ENCODE results near the gene SKOR1. TPM values are rescaled to one million over a fixed set of nuclear protein-coding genes. Genes with fewer than 3 reads are reported as not detected.

Gene SKOR1
- total RNA-seq, 4 donors from 2014 or later, result 0.27 to 0.79 TPM; not detected in 2

GRCh38 chr15:67781061-67781460 lies 44.2 kb upstream of the SKOR1 start:
- H3K27ac ChIP-seq, result no peak overlapping the region
- no peaks in the 10 kb centered on the region for H3K4me1 ChIP-seq
- H3K4me3 ChIP-seq, result no peak overlapping the region
- no peaks in the 10 kb centered on the region for H3K9me3 ChIP-seq
- in situ Hi-C loops (cut with MboI; ENCODE audit: low pct_ligation_motif_present in 1 of 4, low pct_unique_long_range_greater_than_20kb in 1 of 4, low sequenced_read_pairs in 3 of 4) (no loop called here), intact Hi-C loops (cut with DNase I; ENCODE audit: low total_unique reads) (no loop called here)
- DNase-seq, result no peak
- TF ChIP-seq EP300 (IDR thresholded peaks at IDR 0.05; ENCODE audit: low read depth) (no peak), POLR2A (IDR thresholded peaks at IDR 0.05) (no peak), CTCF (IDR thresholded peaks at IDR 0.05) (no peak), POLR2AphosphoS5 (IDR thresholded peaks at IDR 0.05) (no peak)
- 95 to 97% methylated on average over 3 of the region's 3 CpGs for WGBS, 2 donors (ENCODE audit: low coverage in 1 of 2)
- no peaks in the 10 kb centered on the region for H3K27me3 ChIP-seq
- no peaks in the 10 kb centered on the region for H3K36me3 ChIP-seq

GRCh38 chr15:67781907-67782690 lies 43.2 kb upstream of the SKOR1 start:
- DNase-seq, result no peak
- H3K27ac ChIP-seq, result no peak overlapping the region
- no peak overlapping the region for H3K4me3 ChIP-seq
- intact Hi-C loops (cut with DNase I; ENCODE audit: low total_unique reads), result no loop called here
- H3K36me3 ChIP-seq, result no peaks in the 10 kb centered on the region
- in situ Hi-C loops (cut with MboI; ENCODE audit: low pct_ligation_motif_present in 1 of 4, low pct_unique_long_range_greater_than_20kb in 1 of 4, low sequenced_read_pairs in 3 of 4), result no loop called here
- no peaks in the 10 kb centered on the region for H3K4me1 ChIP-seq
- H3K27me3 ChIP-seq, result no peaks in the 10 kb centered on the region
- no peak for TF ChIP-seq EP300 (IDR thresholded peaks at IDR 0.05; ENCODE audit: low read depth)
- no peak for TF ChIP-seq CTCF (IDR thresholded peaks at IDR 0.05)
- no peak for TF ChIP-seq POLR2AphosphoS5 (IDR thresholded peaks at IDR 0.05)
- no peak for TF ChIP-seq POLR2A (IDR thresholded peaks at IDR 0.05)
- no peaks in the 10 kb centered on the region for H3K9me3 ChIP-seq
- WGBS, 2 donors (ENCODE audit: low coverage in 1 of 2), result 85 to 93% methylated on average over 10 of the region's 10 CpGs

GRCh38 chr15:67782691-67782991 lies 42.7 kb upstream of the SKOR1 start:
- DNase-seq, result no peak
- intact Hi-C loops (cut with DNase I; ENCODE audit: low total_unique reads) (no loop called here), in situ Hi-C loops (cut with MboI; ENCODE audit: low pct_ligation_motif_present in 1 of 4, low pct_unique_long_range_greater_than_20kb in 1 of 4, low sequenced_read_pairs in 3 of 4) (no loop called here)
- no peak overlapping the region for H3K4me3 ChIP-seq
- H3K9me3 ChIP-seq, result no peaks in the 10 kb centered on the region
- H3K4me1 ChIP-seq, result no peaks in the 10 kb centered on the region
- 68 to 73% methylated on average over 3 to 7 of the region's 7 CpGs for WGBS, 2 donors (ENCODE audit: low coverage in 1 of 2)
- no peak overlapping the region for H3K27ac ChIP-seq
- no peaks in the 10 kb centered on the region for H3K27me3 ChIP-seq
- no peak for TF ChIP-seq POLR2A (IDR thresholded peaks at IDR 0.05)
- no peaks in the 10 kb centered on the region for H3K36me3 ChIP-seq

- in situ Hi-C loops (cut with MboI; ENCODE audit: low pct_ligation_motif_present in 1 of 4, low pct_unique_long_range_greater_than_20kb in 1 of 4, low sequenced_read_pairs in 3 of 4) (no loop called here), intact Hi-C loops (cut with DNase I; ENCODE audit: low total_unique reads) (no loop called here)
- Histone ChIP-seq H3K36me3 (no peaks in the 10 kb centered on the region), H3K27me3 (no peaks in the 10 kb centered on the region), H3K4me3 (no peak overlapping the region), H3K4me1 (no peaks in the 10 kb centered on the region), H3K27ac (no peak overlapping the region), H3K9me3 (no peaks in the 10 kb centered on the region)
- peak; percentile 28 for DNase-seq
- 74 to 82% methylated on average over 6 to 7 of the region's 7 CpGs for WGBS, 2 donors (ENCODE audit: low coverage in 1 of 2)
- no peak for TF ChIP-seq POLR2AphosphoS5 (IDR thresholded peaks at IDR 0.05)
- TF ChIP-seq EP300 (IDR thresholded peaks at IDR 0.05; ENCODE audit: low read depth), result no peak
- no peak for TF ChIP-seq CTCF (IDR thresholded peaks at IDR 0.05)
- TF ChIP-seq POLR2A (IDR thresholded peaks at IDR 0.05), result no peak
Measured at GRCh38 chr15:67783303-67783702, 42.0 kb upstream of the SKOR1 start.

Data from transverse colon (tissue), 4 donors.